PC-9 (cell line): ENCODE data around the gene PARK7.

Source experiments
- CTCF ChIP-seq: fragments of 200-600 bp; sonication (generic); conservative IDR thresholded peaks from 2 replicates; pipeline ENCODE4 v1.6.1; 2017; ENCODE audit warnings: mixed run types, antibody characterized with exemption, mild to moderate bottlenecking, moderate library complexity
- EZH2 ChIP-seq: fragments of 200-600 bp; sonication (generic); IDR thresholded peaks from 2 replicates; pipeline ENCODE4 v1.8.0; 2017; ENCODE audit warnings: antibody characterized with exemption, low read depth

DNA sequence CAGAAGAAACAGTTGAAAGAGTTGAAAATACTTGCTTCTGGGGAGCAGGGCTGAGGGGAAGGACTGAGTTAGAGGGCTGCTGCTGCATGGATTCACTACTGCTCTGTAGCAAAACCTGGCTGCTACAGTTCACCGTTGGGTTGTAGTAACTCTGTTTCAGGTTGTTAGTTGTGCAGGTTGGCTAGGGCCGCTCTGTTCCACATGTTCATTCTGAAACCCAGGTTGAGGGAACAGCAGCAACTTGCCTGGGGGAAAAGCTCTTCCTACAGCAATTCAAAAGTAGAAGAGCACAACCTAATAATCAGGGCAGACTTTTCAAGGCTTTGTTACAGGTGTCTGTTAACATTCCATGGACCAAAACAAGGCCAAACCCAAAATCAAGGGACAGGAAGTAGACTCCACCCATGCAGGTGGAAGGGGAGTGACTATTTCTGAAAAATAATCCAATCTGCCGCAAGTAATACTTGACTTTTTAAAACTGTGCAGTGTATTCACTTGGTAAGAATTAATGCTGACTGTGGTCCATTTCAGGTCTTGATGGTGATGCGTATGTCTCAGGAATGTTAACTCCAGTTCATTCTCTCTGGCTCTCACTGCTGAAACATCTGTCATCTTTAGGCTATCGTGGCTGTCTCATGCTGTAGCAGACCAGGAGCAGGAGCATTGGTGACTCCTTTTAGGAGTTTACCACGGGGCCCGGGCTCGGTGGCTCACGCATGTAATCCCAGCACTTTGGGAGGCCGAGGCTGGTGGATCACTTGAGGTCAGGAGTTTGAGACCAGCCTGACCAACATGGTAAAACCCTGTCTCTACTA lies 5.1 kb upstream of the PARK7 start:
- TF ChIP-seq CTCF, result no peak
- TF ChIP-seq EZH2, result no peak
